Ureter (tissue), 1 donor: ENCODE results near the gene LARP6. TPM values are rescaled to one million over a fixed set of nuclear protein-coding genes. Genes with fewer than 3 reads are reported as not detected.
"Not testable (repeated sequence)": the region's sequence is repeated elsewhere in the genome, so short reads cannot be mapped to it uniquely, and the experiment has no call there.

Experiments
- DNase-seq: peaks from one replicate; pipeline ENCODE4 v3.0.0-alpha.2; 2020; ENCODE audit warnings: low spot score
- total RNA-seq: library from RNA; stranded (reverse); gene quantifications from one replicate; pipeline ENCODE4 v1.2.4, GENCODE V29; 2023
- donor health status: DM: yes; HTN: yes; CAD: no.

The LARP6 gene
- 19.1 TPM for total RNA-seq

GRCh38 chr15:70853973-70854665 lies at the start of gene LARP6:
LARP6 (minus strand) TSS chr15:70854157; CDS start chr15:70854088, 69 bp downstream.
- no peak for DNase-seq

DNA sequence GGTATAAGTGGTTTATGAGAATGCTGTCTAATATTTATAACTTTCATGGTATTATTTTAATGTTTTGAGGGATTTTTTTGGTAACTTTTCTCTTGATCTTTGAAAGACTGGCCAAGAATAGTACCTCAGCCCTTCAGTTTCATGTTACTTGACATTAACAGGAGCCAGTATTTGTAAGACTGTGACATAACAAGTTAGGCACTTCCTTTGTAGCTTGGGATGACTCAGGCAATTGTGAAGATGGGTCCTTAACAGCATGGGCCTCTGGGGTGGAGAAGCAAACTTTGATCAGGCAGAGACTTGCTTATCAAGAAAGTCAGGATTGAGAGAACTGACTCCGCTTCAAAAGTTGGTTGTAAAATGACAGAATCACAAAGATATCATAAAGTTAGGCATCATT lies 48.1 kb upstream of the LARP6 start:
- DNase-seq, result no peak

- peak; percentile 49 for DNase-seq
Observed at GRCh38 chr15:70892912-70893560, 39.1 kb upstream of the LARP6 start.

DNA sequence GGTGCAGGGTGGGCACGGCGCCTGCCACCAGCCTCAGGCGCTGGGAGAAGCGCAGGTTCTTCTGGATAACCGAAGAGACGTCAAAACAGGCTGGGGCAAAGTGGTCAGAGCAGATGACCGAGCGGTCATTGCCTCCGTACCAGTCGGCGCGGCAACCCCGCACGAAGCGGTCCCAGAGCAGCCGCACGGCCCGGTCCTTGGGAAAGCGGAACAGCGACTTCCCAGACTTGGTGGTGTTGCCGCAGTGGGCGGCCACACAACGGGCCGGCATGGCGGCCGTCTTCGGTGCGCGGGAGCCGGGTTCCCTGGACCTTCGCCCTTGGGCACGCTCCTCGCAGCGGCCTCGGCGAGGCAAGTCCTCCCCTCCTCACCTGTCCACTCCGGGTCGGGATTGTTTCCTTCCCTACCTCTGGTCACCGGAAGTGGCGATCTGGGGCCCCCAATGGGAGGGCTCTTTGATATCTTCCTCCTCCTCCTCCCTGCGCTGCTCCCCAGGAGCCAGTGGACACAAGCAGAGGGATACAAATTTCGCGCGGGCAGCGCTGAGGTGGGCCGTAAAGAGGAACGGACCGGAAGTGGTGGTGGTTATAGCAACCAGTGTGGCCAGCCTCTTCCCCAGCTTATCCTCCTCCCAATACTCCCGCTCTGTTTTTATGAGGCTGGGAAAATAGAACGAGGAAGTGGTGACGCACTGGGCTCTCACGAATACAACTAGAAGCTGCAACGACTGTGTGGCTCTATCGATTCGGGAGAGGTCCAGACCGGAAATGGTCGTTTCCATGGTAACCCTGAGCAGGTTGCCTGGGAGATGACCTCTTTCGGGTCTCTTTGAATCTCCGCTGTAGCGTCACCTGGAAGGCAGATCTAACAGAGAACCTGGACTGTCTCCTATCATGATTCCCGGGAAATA lies 38.3 kb upstream of the LARP6 start, which contains the start of the genes LRRC49 and THAP10:
Gene LRRC49, plus strand, starts transcription at position 825 of the 910 bp plus-strand sequence. Its CDS starts 69 bp downstream, at position 894.
Gene THAP10, minus strand, starts transcription at position 432 of the 910 bp plus-strand sequence. Its CDS starts 161 bp downstream, at position 271.
- peak; percentile 91 for DNase-seq

DNA sequence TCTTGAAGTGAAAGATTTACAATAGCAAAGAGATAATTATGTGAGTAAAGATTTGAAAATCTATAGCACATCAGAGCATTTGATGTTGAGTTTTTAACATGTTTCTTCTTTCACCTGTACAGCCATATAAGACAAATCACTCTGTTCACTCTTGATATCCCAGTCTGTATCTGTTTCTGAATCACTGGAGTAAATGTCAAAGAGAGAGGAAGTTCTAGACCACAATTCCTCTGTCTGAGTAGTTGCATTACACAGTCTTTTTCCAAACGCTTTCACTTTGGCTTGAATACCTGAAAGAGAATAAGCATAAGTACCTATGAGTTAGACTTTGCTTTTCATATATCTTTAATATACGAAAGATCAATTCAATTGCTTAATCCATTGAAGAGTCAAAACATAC lies 28.4 kb upstream of the LARP6 start:
- no peak for DNase-seq

DNA sequence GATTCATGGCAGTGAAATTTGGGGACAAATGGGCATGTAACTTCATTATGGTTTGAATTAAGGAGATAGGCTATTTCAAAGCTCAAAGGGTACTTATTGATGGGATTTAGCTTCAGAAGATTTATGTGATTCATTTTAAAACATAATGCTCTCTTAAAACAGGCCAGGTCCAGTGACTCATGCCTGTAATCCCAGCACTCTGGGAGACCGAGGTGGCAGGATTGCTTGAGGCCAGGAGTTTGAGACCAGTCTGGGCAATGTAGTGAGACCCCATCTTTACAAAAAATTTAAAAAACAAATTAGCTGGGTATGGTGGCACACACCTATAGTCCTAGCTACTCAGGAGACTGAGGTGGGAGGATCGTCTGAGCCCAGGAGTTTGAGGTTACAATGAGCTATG lies 26.8 kb upstream of the LARP6 start:
- no peak for DNase-seq

- no peak for DNase-seq
Observed at GRCh38 chr15:70879401-70879800, 25.4 kb upstream of the LARP6 start.

DNA sequence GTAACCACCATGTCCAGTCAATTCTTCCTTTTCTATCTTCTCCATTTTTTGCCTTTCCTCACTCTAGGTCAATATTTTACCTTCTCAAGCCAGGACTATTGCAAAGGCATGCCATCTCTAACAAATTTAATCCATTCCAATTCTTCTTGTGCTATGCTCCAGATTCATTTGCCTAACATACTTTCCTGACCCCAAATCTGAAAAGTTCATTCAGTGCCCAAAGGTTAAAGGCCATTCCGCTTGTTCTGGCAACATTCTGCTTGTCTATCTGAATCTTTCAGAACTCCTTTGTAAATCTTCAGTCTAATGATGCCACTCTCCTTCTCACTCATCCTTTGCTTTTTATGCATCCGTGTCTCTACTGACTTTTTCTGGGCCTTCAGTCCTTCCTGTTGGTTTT lies 22.7 kb upstream of the LARP6 start:
- DNase-seq, result no peak

- DNase-seq, result no peak
Observed at GRCh38 chr15:70876011-70876410, 22.1 kb upstream of the LARP6 start.

DNA sequence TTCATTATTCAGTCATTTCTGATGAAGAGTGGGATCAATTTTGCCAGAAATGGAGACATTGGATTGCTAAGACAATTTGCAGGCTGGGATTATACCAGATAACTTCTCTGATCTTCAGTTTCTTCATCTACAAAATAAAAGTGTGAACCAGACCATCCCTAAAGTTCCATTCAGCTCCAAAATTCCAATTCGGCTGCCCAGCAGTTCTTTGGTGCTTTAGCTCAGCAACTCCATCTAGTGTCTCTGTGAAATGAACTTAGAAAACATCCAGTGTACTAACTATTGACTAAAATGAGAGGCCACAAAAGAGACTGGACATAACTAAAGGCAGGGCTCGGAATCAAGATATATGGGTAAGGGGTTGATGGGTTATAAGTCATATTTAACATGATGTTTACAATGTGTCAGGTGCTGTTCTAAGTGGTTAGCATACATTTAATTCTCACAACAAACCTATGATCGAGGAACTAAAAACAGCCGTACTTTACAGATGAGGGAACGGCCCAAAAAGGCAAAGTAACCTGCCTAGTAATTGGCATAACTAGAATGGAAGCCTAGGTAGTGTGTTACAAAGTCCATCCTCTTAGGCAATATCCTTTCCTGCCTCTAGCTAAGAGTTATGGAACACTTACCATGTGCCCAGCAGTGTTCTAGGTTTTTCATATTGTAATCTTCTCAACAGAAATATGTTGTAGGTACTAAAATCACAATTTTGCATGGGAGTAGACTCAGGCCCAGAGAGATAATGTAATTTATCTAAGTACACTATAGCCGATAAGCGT lies 21.2 kb upstream of the LARP6 start:
- no peak for DNase-seq

- DNase-seq, result no peak
Observed at GRCh38 chr15:70873232-70874054, 19.5 kb upstream of the LARP6 start.

DNA sequence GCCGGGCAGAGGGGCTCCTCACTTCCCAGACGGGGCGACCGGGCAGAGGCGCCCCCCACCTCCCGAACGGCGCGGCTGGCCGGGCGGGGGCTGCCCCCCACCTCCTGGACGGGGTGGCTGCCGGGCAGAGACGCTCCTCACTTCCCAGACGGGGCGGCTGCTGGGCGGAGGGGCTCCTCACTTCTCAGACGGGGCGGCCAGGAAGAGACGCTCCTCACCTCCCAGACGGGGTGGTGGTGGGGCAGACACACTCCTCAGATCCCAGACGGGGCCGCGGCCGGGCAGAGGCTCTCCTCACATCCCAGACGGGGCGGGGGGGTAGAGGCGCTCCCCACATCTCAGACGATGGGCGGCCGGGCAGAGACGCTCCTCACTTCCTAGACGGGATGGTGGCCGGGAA lies 17.5 kb upstream of the LARP6 start:
- DNase-seq, result not testable (repeated sequence)

GRCh38 chr15:70870051-70870450 lies 16.1 kb upstream of the LARP6 start:
- DNase-seq, result no peak

GRCh38 chr15:70869346-70869745 lies 15.4 kb upstream of the LARP6 start:
- no peak for DNase-seq

DNA sequence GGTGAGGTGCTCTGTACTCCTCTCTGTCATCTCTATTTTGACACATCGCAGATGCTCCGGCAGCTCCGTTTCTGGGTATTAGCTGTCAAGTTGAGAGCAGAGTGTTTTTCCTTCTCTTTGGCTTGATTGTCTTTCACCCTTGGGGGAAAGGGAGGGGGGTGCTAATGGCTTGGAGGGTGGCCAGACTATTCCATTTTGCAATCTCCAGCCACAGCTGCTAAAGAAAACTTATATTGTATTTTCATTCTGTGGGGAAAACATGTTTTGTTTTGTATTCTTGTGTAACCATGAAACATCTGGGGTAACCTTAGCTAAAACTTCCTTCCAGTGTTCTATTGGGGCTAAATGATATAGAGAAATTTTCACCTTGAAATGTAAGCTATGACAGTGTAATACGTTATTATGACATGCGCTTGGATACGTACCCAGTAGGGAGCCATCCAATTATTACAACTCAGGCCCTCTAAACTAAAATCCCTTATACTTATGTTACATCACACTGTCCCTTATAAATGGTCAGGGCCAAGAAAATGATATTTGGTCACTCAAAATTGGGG lies 14.0 kb upstream of the LARP6 start:
- no peak for DNase-seq

- DNase-seq, result no peak
Observed at GRCh38 chr15:70866982-70867641, 13.2 kb upstream of the LARP6 start.

DNA sequence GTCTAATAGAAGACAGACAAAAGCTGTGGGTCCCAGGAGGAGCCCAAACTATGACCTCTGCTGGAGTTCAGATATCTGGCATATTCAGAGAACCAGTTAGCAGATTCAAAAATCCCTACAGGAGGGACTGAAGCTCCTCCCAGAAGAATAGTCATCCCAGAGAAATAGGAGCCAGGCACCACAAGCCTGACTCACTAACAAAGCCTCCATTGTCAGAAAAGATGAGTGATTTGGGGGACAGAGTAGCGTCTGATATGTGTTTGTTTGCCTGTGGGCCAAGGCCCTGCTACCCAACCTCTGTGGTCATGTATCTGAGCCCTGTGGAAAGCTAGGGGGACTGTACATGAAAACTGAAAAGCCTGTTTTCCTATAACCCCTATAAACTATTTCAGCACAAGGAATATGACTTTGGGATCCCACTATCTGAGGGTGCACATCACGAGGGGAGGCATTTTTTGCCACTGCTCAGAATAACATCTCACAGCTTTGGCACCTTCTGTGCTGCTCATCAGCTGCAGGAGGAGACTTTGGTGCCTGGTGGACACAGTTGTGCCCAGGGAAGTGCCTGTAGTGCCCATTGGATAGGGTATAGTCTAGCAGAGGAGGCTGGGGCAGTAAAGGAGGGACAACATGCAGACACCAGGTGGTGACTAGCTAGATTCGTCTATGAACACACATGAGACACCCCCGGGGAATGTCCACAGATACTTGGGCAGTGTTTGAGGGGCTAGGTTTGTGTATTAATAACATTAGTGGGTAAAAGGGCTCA lies 9.7 kb upstream of the LARP6 start:
- no peak for DNase-seq

- no peak for DNase-seq
Observed at GRCh38 chr15:70859998-70860397, 6.0 kb upstream of the LARP6 start.
